SIG-M5 (cell line): ENCODE data around the gene VWF.

Source experiments
- DNase-seq: peaks from one replicate; lab custom pipeline; 2025; lab: John Stamatoyannopoulos, UW

Gene VWF

DNA sequence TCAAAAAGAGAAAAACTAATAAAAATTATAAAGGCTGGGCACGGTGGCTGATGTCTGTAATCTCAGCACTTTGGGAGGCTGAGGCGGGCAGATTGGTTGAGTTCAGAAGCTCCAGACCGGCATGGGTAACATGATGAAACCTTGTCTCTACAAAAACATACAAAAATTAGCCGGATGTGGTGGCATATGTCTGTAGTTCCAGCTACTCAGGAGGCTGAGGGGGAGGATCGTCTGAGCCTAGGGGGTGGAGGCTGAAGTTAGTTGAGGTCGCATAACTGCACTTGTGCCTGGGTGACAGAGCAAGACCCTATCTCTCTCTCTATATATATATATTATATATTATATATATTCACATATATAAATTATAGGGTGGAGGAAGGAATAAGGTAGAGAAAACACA, 146.9 kb downstream of the VWF start:
- DNase-seq: no peak

DNA sequence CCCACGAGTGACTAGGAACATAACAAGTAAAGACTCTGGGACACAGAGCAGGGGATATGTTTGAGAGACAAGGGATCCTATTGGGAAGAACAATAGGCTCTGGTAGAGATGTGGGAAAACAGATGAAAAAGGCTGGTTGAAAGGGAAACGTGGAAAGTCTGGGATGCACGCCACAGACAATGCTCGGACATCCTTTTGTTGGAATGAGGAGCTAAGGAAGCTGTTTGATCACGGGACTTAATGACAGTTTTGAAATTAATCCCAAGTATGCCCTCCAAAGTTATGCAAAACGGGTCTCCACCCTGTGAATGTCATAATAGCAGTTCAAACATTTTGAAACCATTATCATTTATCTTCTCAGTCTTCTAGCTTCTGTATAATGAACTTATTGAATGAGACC, 147.8 kb downstream of the VWF start:
- DNase-seq: no peak

DNA sequence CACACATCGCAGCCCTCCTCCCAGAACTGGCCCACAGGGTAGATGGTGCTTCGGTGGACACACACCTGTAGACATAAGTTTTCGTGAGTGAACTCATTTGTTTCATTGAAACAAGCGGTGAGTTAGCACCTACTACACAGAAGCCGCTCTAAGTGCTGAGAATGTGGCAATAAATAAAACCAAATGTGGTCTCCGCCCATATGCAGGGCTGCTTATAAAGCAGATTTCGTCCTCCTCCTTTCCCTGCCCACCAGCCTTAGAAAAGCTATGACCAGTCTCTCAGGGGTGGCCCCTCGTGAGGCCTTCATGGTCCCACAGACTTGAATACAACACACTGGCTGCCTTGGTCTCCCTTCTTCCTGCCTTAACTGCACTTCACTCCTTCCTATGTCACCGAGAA, 148.3 kb downstream of the VWF start:
- no peak for DNase-seq

DNA sequence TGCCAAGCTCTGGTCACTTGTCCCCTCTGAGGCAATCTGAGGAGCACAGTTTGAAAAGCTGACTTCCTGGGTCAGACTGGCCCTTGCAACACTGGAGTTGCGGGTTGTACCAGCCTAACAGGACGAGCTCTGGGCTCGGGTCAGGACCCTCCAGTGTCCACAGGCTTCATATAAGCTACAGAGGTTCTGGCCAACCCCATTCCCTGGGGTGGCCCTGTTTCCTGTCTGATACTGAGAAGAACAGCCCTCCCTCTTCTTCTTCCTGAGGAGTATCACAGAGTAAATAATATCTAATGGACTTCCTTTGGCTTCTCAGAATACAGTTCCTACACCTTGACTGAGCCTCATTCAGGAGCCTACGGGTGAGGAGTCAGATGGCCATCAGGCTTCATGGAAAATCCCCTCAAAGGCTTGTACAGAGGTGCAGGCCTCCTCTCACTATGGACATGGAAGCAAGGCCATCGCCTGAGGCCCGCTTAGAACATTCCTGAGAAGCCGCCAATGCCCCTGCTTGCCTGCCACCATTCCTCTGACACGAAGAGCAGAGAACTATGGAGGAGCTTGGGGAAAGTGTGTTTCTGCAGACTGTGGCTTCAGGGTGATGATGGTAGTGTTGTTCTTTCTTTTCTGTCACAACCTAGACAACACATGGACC, 150.9 kb downstream of the VWF start:
- no peak for DNase-seq

DNA sequence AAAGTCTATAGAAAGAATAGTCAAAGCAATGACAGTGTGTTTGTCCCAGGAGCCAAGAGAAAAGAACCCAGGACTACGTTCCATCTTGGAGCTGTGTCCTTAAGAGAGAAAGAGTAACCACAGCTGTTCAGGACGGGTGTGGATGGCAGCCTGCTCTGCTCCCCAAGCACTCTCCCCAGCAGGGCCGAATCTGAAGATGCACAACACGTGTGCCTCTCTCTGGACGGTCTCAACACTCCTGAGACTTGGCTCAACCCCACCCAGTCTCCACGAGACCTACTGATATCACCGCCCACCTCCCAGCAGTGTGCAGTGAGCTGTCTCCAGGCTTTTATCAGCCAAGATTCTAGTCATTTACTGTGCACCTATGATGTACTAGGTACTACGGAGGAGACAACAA, 152.1 kb downstream of the VWF start:
- DNase-seq: no peak

DNA sequence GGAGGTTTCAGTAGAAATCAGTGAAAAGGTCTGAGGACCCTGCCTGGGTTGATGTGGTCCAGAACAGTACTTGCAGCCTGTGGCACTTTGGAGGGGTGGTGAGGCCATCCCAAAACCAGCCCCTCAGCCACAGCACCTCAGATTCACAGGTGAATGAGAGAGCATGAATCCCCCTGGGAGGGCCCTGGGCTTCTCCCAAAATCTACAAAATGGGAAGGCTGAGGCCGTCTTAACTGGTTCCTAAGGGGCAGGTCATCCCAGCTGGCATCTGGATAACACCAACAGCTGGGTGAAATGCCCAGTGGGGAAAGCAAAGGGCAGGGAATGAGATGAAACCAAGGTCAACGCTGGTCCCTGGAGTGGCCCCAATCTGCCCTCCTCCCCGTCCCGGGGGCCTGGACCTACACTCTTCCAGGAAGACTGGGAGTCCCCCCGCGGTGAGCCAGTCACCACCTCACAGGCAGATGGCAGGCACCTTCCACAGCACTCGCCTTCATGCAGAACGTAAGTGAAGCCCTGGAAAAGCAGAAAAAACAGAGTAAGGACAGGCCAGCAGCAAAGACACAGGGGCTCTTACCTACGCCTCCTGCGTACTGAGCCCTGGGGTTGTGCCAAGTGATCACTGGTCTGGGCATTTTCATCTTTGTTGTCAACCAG, 153.1 kb downstream of the VWF start:
- DNase-seq: no peak

DNA sequence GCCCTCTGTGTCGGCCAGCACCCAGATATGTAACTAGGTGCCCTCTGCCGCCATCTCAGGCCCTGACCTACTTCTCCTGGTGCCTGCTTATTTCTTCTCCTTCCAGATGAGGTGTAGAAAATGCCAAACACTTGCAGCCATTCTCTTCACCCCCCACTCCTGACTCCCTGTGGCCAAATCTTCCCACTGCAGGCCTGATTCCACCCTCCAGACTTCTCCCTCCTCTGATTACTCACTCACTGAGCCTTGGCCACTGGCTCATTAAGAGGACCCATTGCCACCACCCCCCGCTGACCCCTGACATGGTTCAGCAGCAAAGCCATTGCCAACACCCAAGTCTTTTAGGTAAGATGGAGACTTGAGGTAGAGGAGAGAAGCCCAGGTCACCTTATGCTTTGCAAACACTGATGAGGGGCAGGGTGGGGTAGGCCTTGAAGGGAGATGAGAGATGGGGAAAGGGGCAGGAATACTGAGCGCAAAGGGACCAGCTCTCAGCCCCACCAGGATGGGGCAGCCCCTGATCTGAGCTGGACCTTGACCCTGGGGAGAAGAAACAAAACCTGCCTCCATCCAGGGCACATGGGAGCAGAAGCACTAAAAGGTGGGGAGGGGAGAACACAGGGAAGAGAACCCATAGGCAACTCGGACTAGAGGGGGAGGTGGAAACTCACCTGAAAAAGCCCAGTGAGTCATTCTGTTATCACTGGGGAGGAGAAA, 154.3 kb downstream of the VWF start:
- DNase-seq: no peak

DNA sequence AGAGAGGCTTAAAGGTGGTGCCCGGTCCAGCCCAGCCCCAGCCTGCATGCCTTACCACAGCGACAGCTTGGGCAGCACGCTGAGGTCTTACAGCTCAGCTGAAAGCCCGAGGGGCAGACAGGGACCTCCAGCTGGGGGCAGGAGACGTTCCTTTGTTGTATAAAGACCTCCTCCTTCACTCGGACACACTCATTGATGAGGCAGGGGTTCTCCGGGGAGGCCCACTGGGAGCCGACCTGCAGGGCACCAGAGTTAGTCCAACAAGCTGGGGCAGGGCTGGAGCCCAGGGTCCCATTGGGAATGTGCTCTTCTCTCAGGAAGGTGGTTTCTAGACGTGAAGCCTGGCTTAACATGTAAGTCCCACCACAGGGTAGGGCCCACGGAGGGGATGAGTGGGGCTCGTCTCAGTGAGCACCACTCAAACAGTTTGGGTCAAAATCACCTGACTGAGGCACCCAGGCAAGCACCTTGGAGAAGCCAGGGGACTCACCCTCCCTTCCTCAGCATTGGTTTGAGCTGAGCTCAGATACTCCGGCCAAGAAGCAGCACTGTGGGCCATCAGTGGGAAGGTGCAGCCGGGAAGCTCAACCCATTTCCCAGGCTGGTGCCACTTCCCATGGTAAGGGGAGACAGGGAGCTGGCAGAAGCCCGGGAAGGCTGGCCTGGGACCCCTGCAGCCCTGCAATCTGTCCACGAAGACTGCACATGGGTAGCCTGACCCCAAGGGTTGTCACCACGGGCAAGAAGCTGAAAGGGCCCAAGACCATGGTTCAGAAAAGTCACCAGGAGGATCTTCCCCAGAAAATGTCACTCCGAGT, 155.1 kb downstream of the VWF start:
- no peak for DNase-seq

DNA sequence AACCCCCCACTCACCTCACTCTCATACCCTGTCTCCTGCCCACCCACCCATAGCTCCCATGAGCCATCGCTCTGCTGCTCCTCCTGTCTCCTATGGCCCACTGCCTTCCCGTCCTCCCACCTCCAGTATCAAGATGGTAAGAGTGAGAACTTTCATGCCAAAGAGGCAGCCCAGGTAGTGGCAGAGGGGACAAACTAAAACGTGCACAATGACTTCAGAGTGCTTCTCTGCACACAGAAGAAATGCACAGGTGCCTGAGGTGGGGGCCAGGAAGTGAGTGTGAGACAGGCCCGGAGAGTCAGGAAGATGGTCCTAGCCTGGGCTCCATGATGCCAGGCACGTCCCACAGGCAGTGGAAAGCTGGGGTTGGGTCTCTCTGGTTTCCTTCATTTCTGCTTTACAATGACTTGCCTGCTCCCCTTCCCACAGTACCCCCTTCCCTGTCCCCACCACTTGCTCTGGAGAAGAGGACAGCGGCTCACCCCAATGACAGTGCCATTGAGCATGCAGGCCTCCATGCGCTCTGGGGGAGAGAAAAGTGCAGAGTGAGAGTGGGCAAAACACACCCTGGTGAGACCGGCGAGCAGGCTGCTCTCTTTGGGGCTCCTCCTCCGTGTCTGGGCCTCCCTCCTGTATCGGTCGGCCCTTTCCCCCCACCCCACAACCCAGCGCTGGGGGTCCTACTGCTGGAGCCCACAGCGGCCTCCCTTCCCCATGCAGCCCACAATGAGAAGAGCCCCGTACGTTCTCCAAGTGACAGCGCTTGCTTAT, 156.6 kb downstream of the VWF start:
- no peak for DNase-seq

DNA sequence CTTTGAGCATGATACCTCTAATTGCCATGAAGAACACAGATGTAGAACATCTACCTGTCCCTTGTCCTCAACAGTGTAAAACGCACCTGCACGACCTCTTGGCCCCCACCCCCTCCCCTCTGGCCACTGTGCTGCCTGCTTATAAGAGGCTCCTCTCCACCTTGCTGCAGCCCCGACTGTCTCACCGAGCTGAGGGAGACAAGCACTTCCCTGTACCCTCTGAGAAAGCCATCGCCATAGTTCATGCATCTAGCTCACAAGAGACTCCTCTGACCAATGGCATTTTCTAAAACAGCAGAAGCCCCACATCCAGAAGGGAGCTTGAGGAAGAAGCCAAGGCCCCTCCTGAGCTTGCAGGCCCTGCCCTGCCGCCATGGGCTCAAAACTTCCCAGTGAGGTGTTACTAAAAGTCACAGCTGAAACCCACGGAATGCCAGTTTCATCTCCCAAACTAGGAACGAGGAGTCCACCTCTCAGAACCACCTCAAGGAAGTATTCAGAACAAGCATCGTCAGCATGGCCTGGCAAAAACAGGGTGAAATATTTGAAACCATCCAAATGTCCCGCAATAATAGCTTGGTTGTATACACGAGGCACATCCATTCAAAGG, 157.9 kb downstream of the VWF start:
- no peak for DNase-seq

DNA sequence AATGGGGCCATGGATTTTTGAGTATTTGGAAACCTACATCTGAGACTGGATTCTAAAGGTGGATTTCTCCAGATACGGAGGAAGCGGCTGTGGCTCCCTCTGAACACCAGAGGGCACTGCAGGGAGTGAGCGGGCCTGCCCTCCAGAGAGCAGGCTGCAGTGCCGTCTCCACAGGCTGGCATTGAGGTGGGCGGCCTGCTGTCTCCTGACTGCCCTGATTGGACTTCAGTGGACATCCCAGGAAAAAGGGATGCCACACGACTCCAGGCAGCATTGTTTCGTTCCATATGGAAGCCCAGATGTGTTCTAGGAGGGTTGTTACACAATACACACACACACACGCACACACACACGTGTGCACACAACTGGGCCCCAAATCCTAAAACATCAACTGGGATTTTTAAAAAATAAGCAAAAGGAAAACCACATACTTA, 158.5 kb downstream of the VWF start:
- DNase-seq: no peak

DNA sequence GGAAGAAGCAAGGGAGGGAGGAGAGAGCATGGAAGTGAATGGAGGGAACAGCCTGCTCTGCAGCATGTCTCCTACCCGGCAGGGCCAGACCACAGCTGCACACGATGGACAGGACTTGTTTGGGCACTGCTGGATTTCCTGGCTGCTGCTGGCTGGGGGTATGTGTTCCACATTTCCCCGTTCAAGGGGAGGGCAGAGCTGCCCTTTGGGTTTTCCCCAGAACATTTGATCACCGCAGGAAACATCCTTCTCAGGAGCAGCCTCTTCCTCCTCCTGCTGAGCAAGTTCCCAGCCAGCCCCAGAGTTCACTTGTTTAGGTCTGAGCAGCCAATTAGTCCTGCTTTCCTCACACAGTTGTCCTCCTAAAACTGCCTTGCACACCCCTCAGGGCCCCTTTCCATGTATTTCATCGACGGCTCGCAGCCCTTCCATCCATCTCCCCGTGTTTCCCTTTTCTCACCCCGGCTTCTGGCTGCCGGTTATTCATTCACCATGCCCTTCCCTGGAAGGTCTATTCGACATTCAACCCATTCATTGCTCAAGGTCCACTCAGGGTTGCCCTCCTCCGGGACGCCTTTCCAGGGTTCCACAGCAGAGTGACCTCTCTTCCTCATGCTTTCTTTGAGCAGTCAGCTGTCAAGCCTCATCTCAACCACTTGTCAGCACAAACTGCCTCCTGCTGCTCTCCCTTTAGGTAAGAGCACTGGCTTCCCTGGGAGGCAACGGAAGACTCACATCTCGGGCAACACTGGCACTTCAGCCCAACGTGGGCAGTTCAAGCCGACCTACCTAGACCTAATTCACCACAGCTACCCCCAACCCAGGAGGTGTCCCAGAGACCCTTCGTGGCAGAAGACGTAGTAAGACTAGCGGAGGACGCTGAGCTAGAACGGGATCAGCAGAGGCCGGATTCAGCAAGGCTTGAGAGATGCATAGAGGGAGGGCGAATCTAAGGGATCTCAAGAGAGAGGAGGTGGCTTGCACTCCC, 159.3 kb downstream of the VWF start:
- no peak for DNase-seq

DNA sequence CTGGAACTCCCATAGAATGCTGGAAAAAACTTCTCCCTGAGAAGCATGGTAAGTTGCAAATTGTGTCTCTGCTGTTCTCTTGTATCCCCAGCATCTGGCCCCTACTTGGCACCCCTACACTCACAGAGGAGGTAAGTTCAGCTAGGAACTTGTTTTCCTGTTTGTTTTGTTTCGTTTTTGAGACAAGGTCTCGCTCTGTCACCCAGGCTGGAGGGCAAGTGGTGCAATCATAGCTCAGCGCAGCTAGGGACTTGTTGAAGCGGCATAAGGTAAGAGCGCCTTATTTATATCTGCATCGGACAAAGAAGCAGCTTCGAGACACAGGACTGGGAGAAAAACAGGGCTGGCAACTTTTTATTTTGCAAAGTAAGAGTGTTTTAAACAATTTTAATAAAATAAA, 161.0 kb downstream of the VWF start:
- no peak for DNase-seq

DNA sequence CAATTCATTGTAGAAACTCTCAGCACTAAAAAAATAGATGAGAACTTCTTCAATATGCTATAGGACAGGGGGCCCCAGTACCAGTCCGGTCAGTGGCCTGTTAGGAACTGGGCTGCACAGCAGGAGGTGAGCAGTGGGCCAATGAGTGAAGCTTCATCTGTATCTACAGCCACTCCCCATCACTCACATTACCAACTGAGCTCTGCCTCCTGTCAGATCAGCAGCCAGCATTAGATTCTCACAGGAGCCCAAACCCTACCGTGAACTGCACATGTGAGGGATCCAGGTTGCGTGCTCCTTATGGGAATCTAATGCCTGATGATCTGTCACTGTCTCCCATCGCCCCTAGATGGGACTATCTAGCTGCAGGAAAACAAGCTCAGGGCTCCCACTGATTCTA, 163.7 kb downstream of the VWF start:
- DNase-seq: no peak

DNA sequence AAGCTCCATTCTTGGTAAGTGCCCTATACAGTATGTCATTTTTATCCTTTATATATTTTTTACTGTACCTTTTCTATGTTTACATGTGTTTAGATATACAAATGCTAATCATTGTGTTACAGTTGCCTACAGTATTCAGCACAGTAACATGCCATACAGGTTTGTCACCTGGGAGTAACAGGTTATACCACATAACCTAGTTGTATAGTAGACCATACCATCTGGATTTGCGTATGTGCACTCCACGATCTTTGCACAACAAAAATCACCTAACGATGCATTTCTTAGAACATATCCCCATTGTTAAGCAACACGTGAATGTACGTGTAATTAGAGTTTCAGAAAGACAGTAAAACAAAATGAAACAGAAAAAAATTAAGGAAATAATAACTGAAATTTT, 167.5 kb downstream of the VWF start:
- DNase-seq: no peak

DNA sequence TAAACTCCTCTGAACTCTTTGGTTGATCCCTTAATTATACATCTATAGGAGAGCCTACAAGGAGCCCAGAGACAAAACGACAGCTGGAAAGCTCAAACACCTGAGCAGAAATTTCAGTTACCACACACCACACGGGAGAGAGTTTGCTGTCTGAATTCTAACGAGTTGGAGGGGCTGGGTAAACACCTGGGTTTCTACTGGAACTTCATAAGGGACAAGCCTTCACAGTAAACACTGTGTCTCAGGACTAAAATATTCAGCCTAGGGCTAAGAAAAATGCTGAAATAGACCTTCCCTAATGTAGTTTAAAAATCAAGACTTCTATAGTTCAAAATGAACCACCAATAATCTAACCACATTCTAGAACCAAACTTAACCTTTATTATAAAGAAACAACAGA, 169.8 kb downstream of the VWF start:
- DNase-seq: no peak

DNA sequence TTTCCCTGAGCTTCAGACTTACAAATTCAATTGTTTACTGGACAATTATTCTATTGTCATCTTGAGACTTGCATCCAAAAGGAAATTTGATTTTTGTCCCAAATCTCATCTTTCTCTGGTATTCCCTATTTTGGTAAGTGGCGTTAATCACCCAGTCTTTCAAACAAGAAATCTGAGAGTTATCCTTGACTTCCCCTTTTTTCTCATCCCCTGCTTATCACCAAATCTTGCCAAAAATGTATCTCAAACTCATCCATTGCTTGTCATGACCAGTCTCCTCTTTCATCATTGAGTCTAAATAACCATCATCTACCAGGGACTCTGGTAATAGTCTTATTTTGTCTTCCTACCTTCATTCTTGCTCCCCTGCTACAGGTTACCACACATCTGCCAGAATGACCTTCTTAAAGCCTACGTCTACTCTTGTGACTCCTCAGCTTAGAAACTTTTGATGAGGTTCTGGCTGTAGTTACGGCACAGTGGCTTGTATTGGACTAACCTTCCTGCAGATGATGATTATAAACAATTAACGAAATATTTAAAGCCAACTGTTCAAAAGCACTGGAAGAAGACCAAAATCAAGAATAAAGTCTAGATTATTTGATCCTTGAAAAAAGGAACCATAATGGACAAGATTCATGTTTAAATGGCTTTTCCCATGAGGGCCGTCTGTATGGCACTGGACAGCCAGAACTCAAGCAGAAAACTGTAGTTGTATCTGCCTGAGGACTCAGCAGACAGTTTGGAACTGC, 170.5 kb downstream of the VWF start:
- no peak for DNase-seq

DNA sequence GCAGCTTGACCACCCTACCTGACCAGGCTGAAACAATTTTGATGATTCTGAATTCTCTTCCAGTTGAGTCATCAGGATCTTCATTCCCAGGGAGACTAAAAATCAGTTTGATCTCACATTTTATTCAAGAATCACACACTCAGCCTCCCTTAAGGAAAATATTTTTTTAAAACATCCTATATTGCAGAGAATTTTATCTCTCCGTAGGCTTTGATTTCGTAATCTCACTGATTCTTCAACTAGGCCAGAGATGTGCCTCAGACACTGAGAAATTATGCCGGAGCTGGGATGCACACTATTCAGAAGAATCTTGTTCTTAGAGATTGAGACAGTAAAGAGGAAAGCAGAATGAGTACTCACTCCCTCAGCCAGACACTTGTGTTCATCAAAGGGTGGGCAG, 172.4 kb downstream of the VWF start:
- DNase-seq: no peak

DNA sequence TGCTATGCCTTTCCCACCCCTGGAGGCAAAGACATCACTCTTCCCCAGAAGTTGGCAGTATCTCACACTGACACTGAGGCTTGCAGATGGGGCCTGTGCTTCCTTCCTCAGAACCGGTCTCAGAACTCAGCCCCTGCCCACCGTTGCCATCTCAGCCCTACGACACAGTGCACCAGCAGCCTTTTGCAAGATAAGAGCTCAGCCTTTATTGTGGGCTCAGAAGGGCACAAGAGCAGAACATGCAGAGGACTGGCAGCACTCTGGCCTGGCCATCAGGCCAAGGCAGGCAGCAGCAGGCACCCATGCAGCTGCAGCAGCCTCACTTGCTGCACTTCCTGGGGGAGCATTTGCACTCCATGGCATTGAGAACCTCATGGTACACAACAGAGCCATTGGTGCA, 175.8 kb downstream of the VWF start:
- DNase-seq: no peak
